BLaER1 treated with 17β-estradiol and CSF1 and Interleukin-3, amounts not matched to agents 10 nM and 100 nM (cell line): ENCODE measurements around the gene HSF5.

Experiments used
- H3K27ac ChIP-seq, 11 experiments: shearing (Covaris generic); formaldehyde crosslinking; 2 replicates each; pipeline ENCODE4 v1.8.1; 2022
- H3K27me3 ChIP-seq, 11 experiments: shearing (Covaris generic); formaldehyde crosslinking; 2 replicates each; pipeline ENCODE4 v1.8.1; 2022
- H3K36me3 ChIP-seq, 11 experiments: shearing (Covaris generic); formaldehyde crosslinking; 2 replicates each; pipeline ENCODE4 v1.8.1; 2022
- H3K4me1 ChIP-seq, 10 experiments: shearing (Covaris generic); formaldehyde crosslinking; 2 replicates each; pipeline ENCODE4 v1.8.1; 2022
- H3K4me2 ChIP-seq, 11 experiments: shearing (Covaris generic); formaldehyde crosslinking; 2 replicates each; pipeline ENCODE4 v1.8.1; 2022
- H3K4me3 ChIP-seq, 10 experiments: shearing (Covaris generic); formaldehyde crosslinking; 2 replicates each; pipeline ENCODE4 v1.8.1; 2022
- H3K9ac ChIP-seq, 11 experiments: shearing (Covaris generic); formaldehyde crosslinking; 2 replicates each; pipeline ENCODE4 v1.8.1; 2022
- H3K9me3 ChIP-seq, 11 experiments: shearing (Covaris generic); formaldehyde crosslinking; replicated peaks in 1 of 11; 2 replicates each; pipeline ENCODE4 v1.8.1; 2022
- H4K20me1 ChIP-seq, 11 experiments: shearing (Covaris generic); formaldehyde crosslinking; 2 replicates each; pipeline ENCODE4 v1.8.1; 2022
- Cebpa-rat ChIP-seq, 11 experiments: shearing (Covaris generic); IDR thresholded peaks; 2 replicates each; pipeline ENCODE4 v1.8.1; 2022

HSF5 gene

GRCh38 chr17:58417300-58418092 is 70.7 kb downstream of the HSF5 start, which contains the start of gene RNF43:
TSS of gene RNF43 (minus strand) at chr17:58417534. CDS start at chr17:58415577, 1,957 bp downstream.
- Histone ChIP-seq H3K27ac (no peak within 1 kb of the TSS), H3K4me1 (peaks cover 0 to 19% (median 12%) of the 10 kb centered on the region in 10 experiments; a peak in 16 of 20 replicates), H3K27me3 (no peaks in the 10 kb centered on the region), H3K4me2 (peak within 1 kb of the TSS; percentile 34 to 78 (median 60); a peak in 21 of 22 replicates), H3K9ac (peak within 1 kb of the TSS in 4 of 11 experiments; percentile 0 to 40 (median 28); a peak in 5 of 22 replicates), H3K9me3 (no peaks in the 10 kb centered on the region), H3K36me3 (no peaks in the 10 kb centered on the region), H3K4me3 (peak within 1 kb of the TSS in 3 of 10 experiments; percentile 29 to 42 (median 40); a peak in 4 of 20 replicates), H4K20me1 (no peaks in the 10 kb centered on the region)
- TF ChIP-seq Cebpa-rat (IDR thresholded peaks at IDR 0.05) = no peak

DNA sequence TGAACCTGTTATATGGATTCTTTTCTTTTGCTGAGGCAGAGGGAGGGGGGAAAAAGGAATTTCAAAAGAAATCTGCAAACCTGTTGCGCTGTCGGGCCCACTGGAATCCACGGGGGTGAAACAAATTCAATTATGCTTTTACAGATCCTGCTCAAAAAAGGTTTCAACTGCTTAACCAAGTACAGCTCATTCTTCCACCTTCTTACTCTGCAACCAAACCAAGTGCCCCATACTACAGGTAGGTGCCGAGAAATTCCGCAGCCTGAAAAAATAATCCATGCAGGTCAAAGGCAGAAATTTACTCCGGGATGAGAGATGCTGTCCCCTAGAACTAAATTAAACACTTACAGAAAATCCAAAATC is 71.3 kb downstream of the HSF5 start:
- Histone ChIP-seq H3K36me3 (no peaks in the 10 kb centered on the region), H4K20me1 (no peaks in the 10 kb centered on the region), H3K9ac (no peak overlapping the region), H3K27ac (no peak overlapping the region), H3K9me3 (no peaks in the 10 kb centered on the region), H3K4me3 (no peak overlapping the region), H3K4me1 (peaks cover 0 to 19% (median 12%) of the 10 kb centered on the region in 10 experiments; a peak in 16 of 20 replicates), H3K27me3 (no peaks in the 10 kb centered on the region), H3K4me2 (peak overlapping the region in 4 of 11 experiments; percentile 57 to 78 (median 67); a peak in 5 of 22 replicates)
- no peak for TF ChIP-seq Cebpa-rat (IDR thresholded peaks at IDR 0.05)

- no peaks in the 10 kb centered on the region for H3K27me3 ChIP-seq
- no peak overlapping the region for H3K4me2 ChIP-seq
- no peaks in the 10 kb centered on the region for H4K20me1 ChIP-seq
- peaks cover 0 to 19% (median 12%) of the 10 kb centered on the region in 10 experiments; a peak in 16 of 20 replicates for H3K4me1 ChIP-seq
- H3K9ac ChIP-seq = no peak overlapping the region
- TF ChIP-seq Cebpa-rat (IDR thresholded peaks at IDR 0.05) = no peak
- no peaks in the 10 kb centered on the region for H3K9me3 ChIP-seq
- no peaks in the 10 kb centered on the region for H3K36me3 ChIP-seq
- no peak overlapping the region for H3K4me3 ChIP-seq
- H3K27ac ChIP-seq = no peak overlapping the region
These were observed 71.8 kb downstream of the HSF5 start for GRCh38 chr17:58416396-58416795.

GRCh38 chr17:58415371-58416055 is 72.7 kb downstream of the HSF5 start:
- Histone ChIP-seq H3K9ac (no peak overlapping the region), H3K27me3 (no peaks in the 10 kb centered on the region), H3K4me2 (no peak overlapping the region), H3K36me3 (no peaks in the 10 kb centered on the region), H4K20me1 (no peaks in the 10 kb centered on the region), H3K27ac (no peak overlapping the region), H3K4me3 (no peak overlapping the region), H3K4me1 (peaks cover 0 to 19% (median 12%) of the 10 kb centered on the region in 10 experiments; a peak in 16 of 20 replicates), H3K9me3 (no peaks in the 10 kb centered on the region)
- TF ChIP-seq Cebpa-rat (IDR thresholded peaks at IDR 0.05) = no peak

DNA sequence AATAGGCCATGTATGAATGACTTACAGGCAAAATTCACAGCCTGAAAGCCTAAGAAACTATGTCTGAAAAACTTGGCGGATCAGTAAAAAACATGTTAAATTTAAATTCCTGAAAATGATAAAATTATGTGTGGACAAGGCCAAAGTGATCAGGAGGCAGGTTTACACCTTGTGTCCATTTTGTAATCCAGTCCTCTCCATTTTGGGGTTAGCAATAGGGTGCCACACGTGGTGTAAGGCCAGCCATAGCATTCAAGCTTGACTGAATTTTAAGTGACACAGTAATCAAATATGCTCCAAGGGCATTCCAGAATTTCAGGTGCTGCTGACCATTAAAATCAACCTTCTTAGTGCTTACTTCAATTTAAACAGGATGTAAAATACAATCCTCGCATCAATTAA is 73.6 kb downstream of the HSF5 start:
- peaks cover 0 to 19% (median 12%) of the 10 kb centered on the region in 10 experiments; a peak in 16 of 20 replicates for H3K4me1 ChIP-seq
- H3K4me3 ChIP-seq = no peak overlapping the region
- H3K4me2 ChIP-seq = no peak overlapping the region
- TF ChIP-seq Cebpa-rat (IDR thresholded peaks at IDR 0.05) = no peak
- H3K9me3 ChIP-seq = no peaks in the 10 kb centered on the region
- no peak overlapping the region for H3K9ac ChIP-seq
- H4K20me1 ChIP-seq = no peaks in the 10 kb centered on the region
- H3K27me3 ChIP-seq = no peaks in the 10 kb centered on the region
- H3K27ac ChIP-seq = no peak overlapping the region
- no peaks in the 10 kb centered on the region for H3K36me3 ChIP-seq

- Histone ChIP-seq H4K20me1 (no peaks in the 10 kb centered on the region), H3K9ac (no peak overlapping the region), H3K27me3 (no peaks in the 10 kb centered on the region), H3K9me3 (no peaks in the 10 kb centered on the region), H3K36me3 (no peaks in the 10 kb centered on the region), H3K4me1 (peaks cover 0 to 18% (median 12%) of the 10 kb centered on the region in 10 experiments; a peak in 16 of 20 replicates), H3K4me3 (no peak overlapping the region), H3K4me2 (no peak overlapping the region), H3K27ac (no peak overlapping the region)
- no peak for TF ChIP-seq Cebpa-rat (IDR thresholded peaks at IDR 0.05)
These were observed 74.5 kb downstream of the HSF5 start for GRCh38 chr17:58413684-58414083.

- H4K20me1 ChIP-seq = no peaks in the 10 kb centered on the region
- TF ChIP-seq Cebpa-rat (IDR thresholded peaks at IDR 0.05) = no peak
- H3K27ac ChIP-seq = no peak overlapping the region
- no peaks in the 10 kb centered on the region for H3K9me3 ChIP-seq
- H3K4me1 ChIP-seq = peaks cover 0 to 13% (median 10%) of the 10 kb centered on the region in 10 experiments; a peak in 16 of 20 replicates
- no peak overlapping the region for H3K4me3 ChIP-seq
- no peaks in the 10 kb centered on the region for H3K36me3 ChIP-seq
- no peaks in the 10 kb centered on the region for H3K27me3 ChIP-seq
- no peak overlapping the region for H3K4me2 ChIP-seq
- no peak overlapping the region for H3K9ac ChIP-seq
These were observed 75.1 kb downstream of the HSF5 start for GRCh38 chr17:58412961-58413586.

GRCh38 chr17:58412064-58412703 is 76.0 kb downstream of the HSF5 start:
- no peak overlapping the region for H3K9ac ChIP-seq
- H3K4me2 ChIP-seq = no peak overlapping the region
- no peak overlapping the region for H3K27ac ChIP-seq
- no peaks in the 10 kb centered on the region for H3K27me3 ChIP-seq
- peaks cover 0 to 4% (median 1%) of the 10 kb centered on the region in 10 experiments; a peak in 13 of 20 replicates for H3K4me1 ChIP-seq
- no peaks in the 10 kb centered on the region for H3K9me3 ChIP-seq
- no peaks in the 10 kb centered on the region for H4K20me1 ChIP-seq
- no peaks in the 10 kb centered on the region for H3K36me3 ChIP-seq
- TF ChIP-seq Cebpa-rat (IDR thresholded peaks at IDR 0.05) = no peak
- H3K4me3 ChIP-seq = no peak overlapping the region
